PC-3 (cell line): ENCODE measurements around the gene ATF7IP.

Source experiments
- CTCF ChIP-seq: fragments of 300-600 bp; sonication (generic); conservative IDR thresholded peaks from 2 replicates; pipeline ENCODE4 v1.5.1; 2017; ENCODE audit warnings: antibody characterized with exemption, low read depth, mild to moderate bottlenecking, low read length
- EZH2 ChIP-seq: fragments of 300-600 bp; sonication (generic); IDR thresholded peaks from one replicate; pipeline ENCODE4 v1.6.1; 2017; ENCODE audit warnings: antibody characterized with exemption, mild to moderate bottlenecking, low read length; ENCODE audit not compliant: unreplicated experiment
- EZH2phosphoT487 ChIP-seq: fragments of 300-600 bp; sonication (generic); IDR thresholded peaks from 2 replicates; pipeline ENCODE4 v1.6.1; 2018; ENCODE audit warnings: mild to moderate bottlenecking, antibody characterized with exemption, low read length, borderline replicate concordance

DNA sequence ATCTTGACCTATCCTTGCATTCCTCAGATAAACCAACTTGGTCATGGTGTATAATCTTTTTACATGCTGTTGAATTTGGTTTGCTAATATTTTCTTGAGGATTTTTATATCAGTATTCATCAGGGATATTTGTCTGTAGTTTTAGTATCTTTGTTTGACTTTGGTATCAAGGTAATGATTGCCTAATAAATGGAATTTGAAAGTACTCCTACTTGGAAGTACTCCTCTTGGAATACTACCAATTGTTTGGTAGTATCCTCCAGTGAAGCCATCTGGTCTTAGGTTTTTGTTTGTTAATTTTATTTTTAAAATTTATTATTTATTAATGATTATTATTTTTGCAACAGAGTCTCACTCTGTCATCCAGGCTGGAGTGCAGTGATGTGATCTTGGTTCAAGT, 85.0 kb downstream of the ATF7IP start:
- TF ChIP-seq CTCF (no peak), EZH2phosphoT487 (no peak), EZH2 (no peak)
